ENCODE results near the gene KMT5B.

Gene KMT5B

DNA sequence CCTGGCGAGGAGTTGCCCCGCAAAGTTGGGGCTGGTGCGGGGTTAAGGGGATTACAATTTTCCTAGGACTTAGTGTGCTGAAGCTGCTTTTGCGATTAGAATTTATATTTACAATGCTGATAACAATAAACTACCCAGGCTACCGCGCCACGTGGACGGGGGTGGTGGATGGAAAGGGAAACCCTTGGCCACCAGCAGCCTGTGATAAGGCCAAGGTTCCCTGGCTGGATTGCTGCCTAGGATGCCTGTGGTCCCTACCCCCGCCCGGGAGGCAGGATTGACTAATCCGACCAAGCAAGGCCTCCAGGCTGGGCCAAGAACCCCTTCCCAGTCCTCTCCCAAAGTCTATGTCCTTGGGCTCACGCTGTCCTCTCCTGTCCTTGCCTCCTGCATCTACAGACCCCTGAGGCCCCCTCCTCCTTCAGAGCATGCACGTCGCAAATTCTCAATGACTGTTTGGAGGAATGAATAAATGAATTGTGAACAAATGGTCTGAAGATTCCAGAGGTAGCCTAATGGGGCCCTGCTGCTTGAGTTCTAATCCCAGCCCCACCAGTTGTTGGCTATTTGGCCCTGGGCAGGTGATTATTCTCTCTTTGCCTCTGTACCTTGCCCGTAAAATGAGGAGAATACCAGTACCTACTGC, 84.3 kb downstream of the KMT5B start:
- TF ChIP-seq ZFX (IDR thresholded peaks at IDR 0.05; ENCODE audit: borderline replicate concordance), result no peak
- TF ChIP-seq, protein P1, sequence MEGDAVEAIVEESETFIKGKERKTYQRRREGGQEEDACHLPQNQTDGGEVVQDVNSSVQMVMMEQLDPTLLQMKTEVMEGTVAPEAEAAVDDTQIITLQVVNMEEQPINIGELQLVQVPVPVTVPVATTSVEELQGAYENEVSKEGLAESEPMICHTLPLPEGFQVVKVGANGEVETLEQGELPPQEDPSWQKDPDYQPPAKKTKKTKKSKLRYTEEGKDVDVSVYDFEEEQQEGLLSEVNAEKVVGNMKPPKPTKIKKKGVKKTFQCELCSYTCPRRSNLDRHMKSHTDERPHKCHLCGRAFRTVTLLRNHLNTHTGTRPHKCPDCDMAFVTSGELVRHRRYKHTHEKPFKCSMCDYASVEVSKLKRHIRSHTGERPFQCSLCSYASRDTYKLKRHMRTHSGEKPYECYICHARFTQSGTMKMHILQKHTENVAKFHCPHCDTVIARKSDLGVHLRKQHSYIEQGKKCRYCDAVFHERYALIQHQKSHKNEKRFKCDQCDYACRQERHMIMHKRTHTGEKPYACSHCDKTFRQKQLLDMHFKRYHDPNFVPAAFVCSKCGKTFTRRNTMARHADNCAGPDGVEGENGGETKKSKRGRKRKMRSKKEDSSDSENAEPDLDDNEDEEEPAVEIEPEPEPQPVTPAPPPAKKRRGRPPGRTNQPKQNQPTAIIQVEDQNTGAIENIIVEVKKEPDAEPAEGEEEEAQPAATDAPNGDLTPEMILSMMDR (IDR thresholded peaks at IDR 0.05), result no peak
- peak overlapping the region; percentile 64 for H3K27ac ChIP-seq

DNA sequence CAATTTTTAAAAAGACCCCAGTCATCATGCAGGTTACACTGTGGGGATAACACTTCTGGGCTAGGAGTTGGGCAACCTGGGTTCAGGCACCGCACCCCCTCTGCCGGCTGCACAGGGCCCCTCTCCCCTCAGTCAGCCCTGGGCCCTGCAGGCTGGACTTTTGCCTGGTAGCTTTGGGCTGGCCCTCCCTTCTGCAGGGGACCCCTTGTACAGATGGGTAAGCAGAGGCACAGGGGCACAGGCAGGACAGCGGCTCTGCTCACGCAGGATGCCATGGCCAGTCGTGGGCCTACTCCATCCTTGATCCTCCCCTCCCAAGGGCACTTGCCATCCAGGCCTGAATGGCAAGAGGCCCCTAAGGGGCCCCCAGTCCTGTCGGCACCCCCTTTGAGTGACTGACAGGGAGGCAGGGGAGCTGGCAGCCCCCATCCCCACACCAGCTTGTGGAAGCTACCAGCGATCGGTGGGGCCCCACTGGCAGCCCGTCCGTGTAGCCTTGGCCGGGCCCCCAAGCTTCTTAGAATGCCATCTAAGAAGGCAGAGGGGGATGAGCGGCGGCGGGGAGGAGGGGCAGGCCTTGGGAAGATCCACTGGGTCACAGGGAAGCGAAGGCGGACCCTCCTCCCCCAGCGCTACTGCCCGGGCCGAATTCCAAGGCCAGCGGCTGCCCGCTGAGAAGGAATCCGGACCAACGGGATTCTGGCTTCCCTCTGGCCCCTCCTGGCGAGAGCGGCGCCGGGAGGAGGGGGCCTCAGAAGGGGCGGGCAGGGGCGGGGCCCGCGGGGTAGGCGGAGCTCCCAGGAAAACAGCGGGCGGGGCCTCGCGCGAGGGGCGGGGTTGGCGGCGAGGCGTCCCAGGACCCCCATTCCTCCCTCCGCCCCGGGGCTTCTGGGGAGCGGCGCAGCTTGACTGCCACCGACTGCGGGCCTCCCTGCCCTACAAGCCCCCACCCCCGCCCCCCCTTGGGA, 85.1 kb downstream of the KMT5B start:
- H3K27ac ChIP-seq, result peak overlapping the region; percentile 64
- TF ChIP-seq, protein P1 (IDR thresholded peaks at IDR 0.05), result no peak
- no peak for TF ChIP-seq ZFX (IDR thresholded peaks at IDR 0.05; ENCODE audit: borderline replicate concordance)

DNA sequence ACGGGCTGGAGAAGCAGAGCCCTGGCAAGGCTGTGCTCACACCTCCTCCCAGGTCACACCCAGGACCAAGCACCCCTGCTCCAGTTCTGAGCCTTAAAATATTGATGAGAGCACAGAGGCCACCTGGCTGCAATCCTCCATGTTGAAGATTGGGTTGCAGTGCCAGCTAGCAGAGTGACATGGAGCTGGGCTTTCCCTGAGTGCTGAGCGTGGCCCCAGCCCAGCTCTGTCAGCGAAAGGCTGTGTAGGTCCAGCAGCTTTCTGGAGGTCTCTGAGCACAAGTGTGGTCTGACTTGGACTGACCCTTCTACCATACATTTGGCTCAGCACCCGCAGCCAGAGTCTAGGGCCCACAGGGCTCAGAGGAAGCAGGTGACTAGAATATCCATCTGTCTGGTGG, 87.9 kb downstream of the KMT5B start:
- TF ChIP-seq, protein P1 (IDR thresholded peaks at IDR 0.05), result no peak
- TF ChIP-seq ZFX (IDR thresholded peaks at IDR 0.05; ENCODE audit: borderline replicate concordance), result no peak
- no peak overlapping the region for H3K27ac ChIP-seq

DNA sequence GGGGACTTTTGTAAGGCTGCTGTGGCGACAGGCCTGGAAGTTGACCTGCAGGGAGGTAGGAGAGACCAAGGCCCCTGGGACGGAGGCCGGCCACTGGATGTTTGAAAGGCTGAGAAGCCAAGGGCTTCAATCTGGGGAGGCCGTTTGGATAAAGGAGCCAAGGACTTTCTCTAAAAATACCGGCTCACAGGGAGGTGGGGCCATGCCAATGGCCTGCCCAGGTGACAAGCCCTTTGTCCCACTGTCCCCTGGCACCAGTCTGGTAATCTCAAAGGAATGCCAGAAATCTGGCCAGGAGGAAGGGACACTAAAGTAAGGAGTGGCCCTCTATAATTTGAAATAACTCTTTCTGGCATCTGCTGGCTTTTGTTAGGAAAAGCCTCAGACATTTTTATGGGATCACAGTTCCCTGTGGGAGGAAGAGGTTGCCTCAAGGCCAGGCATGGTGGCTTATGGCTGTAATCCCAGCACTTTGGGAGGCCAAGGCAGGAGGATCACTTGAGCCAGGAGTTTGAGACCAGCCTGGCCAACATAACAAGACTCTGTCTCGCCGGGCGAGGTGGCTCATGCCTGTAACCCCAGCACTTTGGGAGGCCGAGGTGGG, 90.1 kb downstream of the KMT5B start:
- H3K27ac ChIP-seq, result no peak overlapping the region
- TF ChIP-seq ZFX (IDR thresholded peaks at IDR 0.05; ENCODE audit: borderline replicate concordance), result no peak
- TF ChIP-seq, protein P1 (IDR thresholded peaks at IDR 0.05), result no peak

DNA sequence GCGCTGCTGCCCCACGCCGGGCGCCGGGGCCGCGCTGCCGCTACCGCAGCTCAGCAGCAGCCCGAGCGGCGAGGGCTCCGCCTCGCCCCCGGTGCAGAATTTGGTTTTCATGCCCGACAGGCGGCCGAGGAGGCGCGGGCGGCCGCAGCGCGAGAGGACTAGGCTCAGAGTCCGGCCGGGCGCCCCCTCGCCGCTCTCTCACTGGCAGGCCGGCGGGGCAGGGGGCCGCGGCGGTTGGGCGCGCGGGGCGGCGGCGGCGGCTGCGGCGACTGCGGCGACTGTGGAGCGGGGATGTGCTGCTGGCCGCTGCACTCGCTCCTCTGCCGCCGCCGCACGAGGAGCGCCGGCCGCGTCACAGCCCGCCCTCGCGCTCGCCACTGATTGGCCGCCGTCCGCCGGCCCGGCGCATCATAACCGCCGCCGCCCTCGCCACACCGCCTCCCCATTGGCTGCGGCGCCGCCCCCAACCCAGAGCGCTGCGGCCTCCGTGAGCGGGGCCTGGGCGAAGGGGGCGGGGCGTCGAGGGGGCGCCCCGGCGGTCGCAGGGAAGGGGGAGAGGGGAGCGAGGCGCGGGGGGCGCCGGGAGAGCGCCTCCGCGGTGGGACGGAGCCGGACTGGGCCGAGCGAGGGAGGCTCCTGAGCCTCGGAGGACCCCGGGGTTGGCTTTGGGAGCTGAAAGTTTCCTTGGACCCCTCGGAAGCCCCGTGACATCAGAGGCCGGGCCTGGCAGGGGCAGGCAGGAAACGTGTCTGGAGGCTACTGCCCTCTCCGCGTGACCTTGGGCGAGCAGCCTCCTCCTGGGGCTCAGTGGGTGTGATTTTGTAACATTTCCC, 91.8 kb downstream of the KMT5B start, which contains the start of gene CHKA:
Gene CHKA, minus strand, starts transcription at position 322 of the 833 bp plus-strand sequence. Its CDS starts 211 bp downstream, at position 111.
- H3K27ac ChIP-seq, result peak within 1 kb of the TSS; percentile 72
- TF ChIP-seq, protein P1 (IDR thresholded peaks at IDR 0.05), result no peak
- no peak for TF ChIP-seq ZFX (IDR thresholded peaks at IDR 0.05; ENCODE audit: borderline replicate concordance)

DNA sequence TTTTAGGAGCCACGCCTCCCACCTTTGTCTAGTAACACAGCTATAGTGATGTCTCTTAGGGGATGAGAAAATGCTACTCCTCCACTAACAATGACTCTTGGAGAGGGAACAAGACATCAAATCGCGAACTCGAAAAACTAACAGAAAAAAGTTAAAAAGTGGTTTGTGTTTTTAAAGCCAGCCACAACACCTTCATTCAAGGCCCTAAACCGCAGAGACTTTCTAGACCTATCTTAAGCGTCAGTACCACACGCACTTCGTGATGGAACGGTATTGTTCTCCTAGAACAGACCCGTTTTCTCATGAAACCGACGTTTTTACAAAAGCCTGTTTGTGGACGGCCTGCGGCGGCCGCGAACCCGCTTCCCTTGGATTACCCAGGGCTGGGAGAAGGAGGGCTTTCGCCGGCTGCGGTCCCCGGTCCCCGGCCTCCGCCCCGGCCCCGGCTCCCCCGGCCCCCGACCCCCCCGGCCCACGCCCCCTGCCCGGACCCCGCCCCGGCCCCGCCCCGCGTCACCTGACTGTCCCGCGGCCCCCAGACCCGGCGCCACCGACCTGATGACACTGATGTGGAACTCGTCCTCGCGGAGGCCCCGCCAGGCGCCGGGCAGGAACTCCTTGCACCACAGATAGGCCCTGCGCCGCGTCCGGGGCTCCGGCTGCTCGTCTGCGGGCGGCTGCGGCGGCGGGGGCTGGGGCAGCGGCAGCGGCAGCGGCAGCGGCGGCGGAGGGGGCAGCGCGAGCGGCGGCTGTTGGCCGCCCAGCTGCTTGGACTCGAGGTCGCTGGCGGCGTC, 92.6 kb downstream of the KMT5B start:
- peak overlapping the region; percentile 72 for H3K27ac ChIP-seq
- no peak for TF ChIP-seq ZFX (IDR thresholded peaks at IDR 0.05; ENCODE audit: borderline replicate concordance)
- TF ChIP-seq, protein P1 (IDR thresholded peaks at IDR 0.05), result no peak

All from 22Rv1 (cell line).